Sigmoid colon (tissue), 3 donors: Measurements from ENCODE around the gene MCOLN1.

Source experiments
- POLR2A ChIP-seq, 2 donors: fragments of 450-650 bp; IDR thresholded peaks; one replicate each; pipeline ENCODE4 v1.6.1; 2016; ENCODE audit warnings: antibody characterized with exemption in 2 of 2, mild to moderate bottlenecking in 2 of 2, moderate library complexity in 2 of 2
- TF ChIP-seq, protein P1 (sequence below), 4 experiments: fragments of 450-650 bp in 3 of 4; fragments of 200-600 bp in 1 of 4; IDR thresholded peaks; one replicate each; pipeline ENCODE4 v1.5.1; 2016 to 2019; ENCODE audit warnings: antibody characterized with exemption in 4 of 4, mild to moderate bottlenecking in 3 of 4, moderate library complexity in 2 of 4

GRCh38 chr19:7550169-7550770 is 27.8 kb downstream of the MCOLN1 start:
- no peak for TF ChIP-seq POLR2A (IDR thresholded peaks at IDR 0.05)
- TF ChIP-seq, protein P1, sequence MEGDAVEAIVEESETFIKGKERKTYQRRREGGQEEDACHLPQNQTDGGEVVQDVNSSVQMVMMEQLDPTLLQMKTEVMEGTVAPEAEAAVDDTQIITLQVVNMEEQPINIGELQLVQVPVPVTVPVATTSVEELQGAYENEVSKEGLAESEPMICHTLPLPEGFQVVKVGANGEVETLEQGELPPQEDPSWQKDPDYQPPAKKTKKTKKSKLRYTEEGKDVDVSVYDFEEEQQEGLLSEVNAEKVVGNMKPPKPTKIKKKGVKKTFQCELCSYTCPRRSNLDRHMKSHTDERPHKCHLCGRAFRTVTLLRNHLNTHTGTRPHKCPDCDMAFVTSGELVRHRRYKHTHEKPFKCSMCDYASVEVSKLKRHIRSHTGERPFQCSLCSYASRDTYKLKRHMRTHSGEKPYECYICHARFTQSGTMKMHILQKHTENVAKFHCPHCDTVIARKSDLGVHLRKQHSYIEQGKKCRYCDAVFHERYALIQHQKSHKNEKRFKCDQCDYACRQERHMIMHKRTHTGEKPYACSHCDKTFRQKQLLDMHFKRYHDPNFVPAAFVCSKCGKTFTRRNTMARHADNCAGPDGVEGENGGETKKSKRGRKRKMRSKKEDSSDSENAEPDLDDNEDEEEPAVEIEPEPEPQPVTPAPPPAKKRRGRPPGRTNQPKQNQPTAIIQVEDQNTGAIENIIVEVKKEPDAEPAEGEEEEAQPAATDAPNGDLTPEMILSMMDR (IDR thresholded peaks at IDR 0.05) = no peak
